Measurements from ENCODE around the gene SYT9. TPM values are rescaled to one million over a fixed set of nuclear protein-coding genes. Genes with fewer than 3 reads are reported as not detected.

Gene SYT9
- total RNA-seq, 4 donors from 2014 or later: 0.14 to 0.16 TPM; not detected in 2

GRCh38 chr11:7257724-7258123 is 6.0 kb downstream of the SYT9 start:
- intact Hi-C loops (cut with DNase I; ENCODE audit: low total_unique reads): no loop called here
- Histone ChIP-seq H3K27me3 (peaks cover 34% of the 10 kb centered on the region), H3K4me1 (peaks cover 0 to 3% (median 0%) of the 10 kb centered on the region in 4 donors), H3K36me3 (no peaks in the 10 kb centered on the region), H3K27ac (no peak overlapping the region), H3K9me3 (no peaks in the 10 kb centered on the region), H3K4me3 (no peak overlapping the region)
- TF ChIP-seq POLR2A (IDR thresholded peaks at IDR 0.05) (no peak), EP300 (IDR thresholded peaks at IDR 0.05; ENCODE audit: low read depth) (no peak), CTCF (IDR thresholded peaks at IDR 0.05) (no peak)
- WGBS, 2 donors (ENCODE audit: low coverage in 1 of 2): 78 to 87% methylated on average over 2 of the region's 2 CpGs
- in situ Hi-C loops (cut with MboI; ENCODE audit: low pct_ligation_motif_present in 1 of 4, low pct_unique_long_range_greater_than_20kb in 1 of 4, low sequenced_read_pairs in 3 of 4): no loop called here
- no peak for DNase-seq

- WGBS, 2 donors (ENCODE audit: low coverage in 1 of 2): 53 to 67% methylated on average over 5 of the region's 5 CpGs
- no peak overlapping the region for H3K27ac ChIP-seq
- in situ Hi-C loops (cut with MboI; ENCODE audit: low pct_ligation_motif_present in 1 of 4, low pct_unique_long_range_greater_than_20kb in 1 of 4, low sequenced_read_pairs in 3 of 4): no loop called here
Observed at GRCh38 chr11:7261578-7261977, 9.9 kb downstream of the SYT9 start.

GRCh38 chr11:7262672-7263071 is 11.0 kb downstream of the SYT9 start:
- Histone ChIP-seq H3K4me3 (no peak overlapping the region), H3K9me3 (no peaks in the 10 kb centered on the region), H3K27me3 (no peaks in the 10 kb centered on the region), H3K4me1 (no peaks in the 10 kb centered on the region), H3K36me3 (no peaks in the 10 kb centered on the region), H3K27ac (no peak overlapping the region)
- 36 to 41% methylated on average over 2 of the region's 2 CpGs for WGBS, 2 donors (ENCODE audit: low coverage in 1 of 2)
- DNase-seq: no peak
- TF ChIP-seq POLR2A (IDR thresholded peaks at IDR 0.05) (no peak), EP300 (IDR thresholded peaks at IDR 0.05; ENCODE audit: low read depth) (no peak), CTCF (IDR thresholded peaks at IDR 0.05) (no peak), POLR2AphosphoS5 (IDR thresholded peaks at IDR 0.05) (no peak)
- intact Hi-C loops (cut with DNase I; ENCODE audit: low total_unique reads): no loop called here
- in situ Hi-C loops (cut with MboI; ENCODE audit: low pct_ligation_motif_present in 1 of 4, low pct_unique_long_range_greater_than_20kb in 1 of 4, low sequenced_read_pairs in 3 of 4): no loop called here

More at GRCh38 chr11:7261578-7261977, 9.9 kb downstream of the SYT9 start:
- no peaks in the 10 kb centered on the region for H3K36me3 ChIP-seq
- no peaks in the 10 kb centered on the region for H3K9me3 ChIP-seq
- H3K4me3 ChIP-seq: no peak overlapping the region
- peaks cover 5% of the 10 kb centered on the region for H3K27me3 ChIP-seq
- no peak for DNase-seq
- no peak for TF ChIP-seq EP300 (IDR thresholded peaks at IDR 0.05; ENCODE audit: low read depth)
- TF ChIP-seq POLR2A (IDR thresholded peaks at IDR 0.05): no peak
- no peak for TF ChIP-seq POLR2AphosphoS5 (IDR thresholded peaks at IDR 0.05)
- TF ChIP-seq CTCF (IDR thresholded peaks at IDR 0.05): no peak
- intact Hi-C loops (cut with DNase I; ENCODE audit: low total_unique reads): no loop called here
- H3K4me1 ChIP-seq: no peaks in the 10 kb centered on the region

- no peak for DNase-seq
- no peaks in the 10 kb centered on the region for H3K27me3 ChIP-seq
- no peak overlapping the region for H3K27ac ChIP-seq
- H3K36me3 ChIP-seq: no peaks in the 10 kb centered on the region
- no peaks in the 10 kb centered on the region for H3K9me3 ChIP-seq
- H3K4me3 ChIP-seq: no peak overlapping the region
- in situ Hi-C loops (cut with MboI; ENCODE audit: low pct_ligation_motif_present in 1 of 4, low pct_unique_long_range_greater_than_20kb in 1 of 4, low sequenced_read_pairs in 3 of 4) (no loop called here), intact Hi-C loops (cut with DNase I; ENCODE audit: low total_unique reads) (no loop called here)
- no peaks in the 10 kb centered on the region for H3K4me1 ChIP-seq
- no peak for TF ChIP-seq EP300 (IDR thresholded peaks at IDR 0.05; ENCODE audit: low read depth)
Observed at GRCh38 chr11:7263842-7264241, 12.1 kb downstream of the SYT9 start.

GRCh38 chr11:7268758-7269157 is 17.1 kb downstream of the SYT9 start:
- intact Hi-C loops (cut with DNase I; ENCODE audit: low total_unique reads): no loop called here
- no peak overlapping the region for H3K4me3 ChIP-seq
- DNase-seq: no peak
- H3K9me3 ChIP-seq: no peaks in the 10 kb centered on the region
- H3K27me3 ChIP-seq: no peaks in the 10 kb centered on the region
- 44 to 77% methylated on average over 1 of the region's 1 CpG for WGBS, 2 donors (ENCODE audit: low coverage in 1 of 2)
- in situ Hi-C loops (cut with MboI; ENCODE audit: low pct_ligation_motif_present in 1 of 4, low pct_unique_long_range_greater_than_20kb in 1 of 4, low sequenced_read_pairs in 3 of 4): no loop called here
- H3K27ac ChIP-seq: no peak overlapping the region
- no peaks in the 10 kb centered on the region for H3K36me3 ChIP-seq
- H3K4me1 ChIP-seq: no peaks in the 10 kb centered on the region
- TF ChIP-seq EP300 (IDR thresholded peaks at IDR 0.05; ENCODE audit: low read depth) (no peak), CTCF (IDR thresholded peaks at IDR 0.05) (no peak), POLR2AphosphoS5 (IDR thresholded peaks at IDR 0.05) (no peak), POLR2A (IDR thresholded peaks at IDR 0.05) (no peak)
